Measurements from ENCODE around the gene MSMP. TPM values are rescaled to one million over a fixed set of nuclear protein-coding genes. Genes with fewer than 3 reads are reported as not detected.

MSMP gene
- total RNA-seq, 4 donors from 2014 or later = not detected

GRCh38 chr9:35797311-35798109, 43.4 kb upstream of the MSMP start:
- DNase-seq = no peak
- peaks cover 0 to 14% of the 10 kb centered on the region in 2 donors for H3K36me3 ChIP-seq
- H3K27ac ChIP-seq = no peak overlapping the region
- intact Hi-C loops (cut with DNase I; ENCODE audit: low total_unique reads) (no loop called here), in situ Hi-C loops (cut with MboI; ENCODE audit: low sequenced_read_pairs in 4 of 4) (loop anchor here in 1 of 4 donors (10.0 kb wide), 1 partner anchor 77 kb away; the partner anchor contains the start of gene OR13J1)
- no peaks in the 10 kb centered on the region for H3K27me3 ChIP-seq
- TF ChIP-seq POLR2A (IDR thresholded peaks at IDR 0.05) = no peak
- TF ChIP-seq, protein P1, sequence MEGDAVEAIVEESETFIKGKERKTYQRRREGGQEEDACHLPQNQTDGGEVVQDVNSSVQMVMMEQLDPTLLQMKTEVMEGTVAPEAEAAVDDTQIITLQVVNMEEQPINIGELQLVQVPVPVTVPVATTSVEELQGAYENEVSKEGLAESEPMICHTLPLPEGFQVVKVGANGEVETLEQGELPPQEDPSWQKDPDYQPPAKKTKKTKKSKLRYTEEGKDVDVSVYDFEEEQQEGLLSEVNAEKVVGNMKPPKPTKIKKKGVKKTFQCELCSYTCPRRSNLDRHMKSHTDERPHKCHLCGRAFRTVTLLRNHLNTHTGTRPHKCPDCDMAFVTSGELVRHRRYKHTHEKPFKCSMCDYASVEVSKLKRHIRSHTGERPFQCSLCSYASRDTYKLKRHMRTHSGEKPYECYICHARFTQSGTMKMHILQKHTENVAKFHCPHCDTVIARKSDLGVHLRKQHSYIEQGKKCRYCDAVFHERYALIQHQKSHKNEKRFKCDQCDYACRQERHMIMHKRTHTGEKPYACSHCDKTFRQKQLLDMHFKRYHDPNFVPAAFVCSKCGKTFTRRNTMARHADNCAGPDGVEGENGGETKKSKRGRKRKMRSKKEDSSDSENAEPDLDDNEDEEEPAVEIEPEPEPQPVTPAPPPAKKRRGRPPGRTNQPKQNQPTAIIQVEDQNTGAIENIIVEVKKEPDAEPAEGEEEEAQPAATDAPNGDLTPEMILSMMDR (IDR thresholded peaks at IDR 0.05 in 4 of 5, conservative IDR thresholded peaks at IDR 0.05 in 1 of 5) = no peak
- no peak for ATAC-seq
- no peak overlapping the region for H3K4me3 ChIP-seq
- H3K9me3 ChIP-seq = no peaks in the 10 kb centered on the region
- peaks cover 19 to 21% of the 10 kb centered on the region in 2 donors for H3K4me1 ChIP-seq

DNA sequence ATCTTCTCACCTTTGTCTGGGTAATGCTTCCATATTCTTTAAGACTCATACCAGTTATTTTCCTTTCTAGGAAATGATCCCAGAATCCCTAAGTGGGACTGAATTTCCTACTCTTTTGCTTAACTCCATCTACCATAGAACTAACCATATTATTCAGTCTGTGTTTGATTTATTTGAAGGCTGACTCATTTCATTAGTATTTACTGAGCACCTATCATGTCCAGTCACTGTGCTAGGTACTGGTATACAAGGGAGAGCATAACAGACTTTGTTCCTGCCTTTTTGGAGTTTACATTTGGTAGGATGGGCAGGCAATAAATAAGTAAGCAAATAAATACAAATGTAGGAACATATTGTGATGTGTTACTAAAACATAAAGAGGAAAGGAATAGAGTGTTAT, 41.6 kb upstream of the MSMP start:
- DNase-seq (no peak), ATAC-seq (no peak)
- in situ Hi-C loops (cut with MboI; ENCODE audit: low sequenced_read_pairs in 4 of 4) (loop anchor here in 1 of 4 donors (10.0 kb wide), 1 partner anchor 79 kb away; the partner anchor contains the start of gene OR13J1), intact Hi-C loops (cut with DNase I; ENCODE audit: low total_unique reads) (no loop called here)
- Histone ChIP-seq H3K4me1 (peaks cover 25 to 27% of the 10 kb centered on the region in 2 donors), H3K27me3 (no peaks in the 10 kb centered on the region), H3K4me3 (no peak overlapping the region), H3K27ac (no peak overlapping the region), H3K36me3 (peaks cover 0 to 10% of the 10 kb centered on the region in 2 donors), H3K9me3 (no peaks in the 10 kb centered on the region)
- TF ChIP-seq, protein P1 (IDR thresholded peaks at IDR 0.05 in 4 of 5, conservative IDR thresholded peaks at IDR 0.05 in 1 of 5) = no peak
- TF ChIP-seq POLR2A (IDR thresholded peaks at IDR 0.05) = no peak

GRCh38 chr9:35793461-35793860, 39.4 kb upstream of the MSMP start:
- TF ChIP-seq, protein P1 (IDR thresholded peaks at IDR 0.05 in 4 of 5, conservative IDR thresholded peaks at IDR 0.05 in 1 of 5) = no peak
- no peak for TF ChIP-seq POLR2A (IDR thresholded peaks at IDR 0.05)
- Histone ChIP-seq H3K27me3 (no peaks in the 10 kb centered on the region), H3K36me3 (no peaks in the 10 kb centered on the region), H3K4me3 (peak overlapping the region in 2 of 4 donors; percentile 16 to 67), H3K4me1 (peaks cover 29 to 34% of the 10 kb centered on the region in 2 donors), H3K27ac (peak overlapping the region; percentile 1 to 86 (median 66)), H3K9me3 (no peaks in the 10 kb centered on the region)
- in situ Hi-C loops (cut with MboI; ENCODE audit: low sequenced_read_pairs in 4 of 4) = loop anchor here in 2 of 4 donors (5.0 to 10.0 kb wide), 2 partner anchors 81 to 89 kb away; partner anchors contain the start of gene OR13J1 (in 1 of the 2)
- ATAC-seq (no peak), DNase-seq (no peak)
- intact Hi-C loops (cut with DNase I; ENCODE audit: low total_unique reads) = no loop called here

- H3K36me3 ChIP-seq = no peaks in the 10 kb centered on the region
- peak overlapping the region; percentile 81 to 88 (median 84) for H3K27ac ChIP-seq
- ATAC-seq (no peak), DNase-seq (no peak)
- no peaks in the 10 kb centered on the region for H3K9me3 ChIP-seq
- no peaks in the 10 kb centered on the region for H3K27me3 ChIP-seq
- H3K4me3 ChIP-seq = peak overlapping the region in 3 of 4 donors; percentile 4 to 67 (median 16)
- intact Hi-C loops (cut with DNase I; ENCODE audit: low total_unique reads) = no loop called here
- TF ChIP-seq POLR2A (IDR thresholded peaks at IDR 0.05) = no peak
- TF ChIP-seq, protein P1 (IDR thresholded peaks at IDR 0.05 in 4 of 5, conservative IDR thresholded peaks at IDR 0.05 in 1 of 5) = no peak
- in situ Hi-C loops (cut with MboI; ENCODE audit: low sequenced_read_pairs in 4 of 4) = loop anchor here in 2 of 4 donors (5.0 to 10.0 kb wide), 2 partner anchors 82 to 89 kb away; partner anchors contain the start of gene OR13J1 (in 1 of the 2)
- peaks cover 29 to 34% of the 10 kb centered on the region in 2 donors for H3K4me1 ChIP-seq
These were observed 38.8 kb upstream of the MSMP start for GRCh38 chr9:35792826-35793225.

Measured in gastrocnemius medialis (tissue), 4 donors.